ENCODE measurements around the gene LSM4.

DNA sequence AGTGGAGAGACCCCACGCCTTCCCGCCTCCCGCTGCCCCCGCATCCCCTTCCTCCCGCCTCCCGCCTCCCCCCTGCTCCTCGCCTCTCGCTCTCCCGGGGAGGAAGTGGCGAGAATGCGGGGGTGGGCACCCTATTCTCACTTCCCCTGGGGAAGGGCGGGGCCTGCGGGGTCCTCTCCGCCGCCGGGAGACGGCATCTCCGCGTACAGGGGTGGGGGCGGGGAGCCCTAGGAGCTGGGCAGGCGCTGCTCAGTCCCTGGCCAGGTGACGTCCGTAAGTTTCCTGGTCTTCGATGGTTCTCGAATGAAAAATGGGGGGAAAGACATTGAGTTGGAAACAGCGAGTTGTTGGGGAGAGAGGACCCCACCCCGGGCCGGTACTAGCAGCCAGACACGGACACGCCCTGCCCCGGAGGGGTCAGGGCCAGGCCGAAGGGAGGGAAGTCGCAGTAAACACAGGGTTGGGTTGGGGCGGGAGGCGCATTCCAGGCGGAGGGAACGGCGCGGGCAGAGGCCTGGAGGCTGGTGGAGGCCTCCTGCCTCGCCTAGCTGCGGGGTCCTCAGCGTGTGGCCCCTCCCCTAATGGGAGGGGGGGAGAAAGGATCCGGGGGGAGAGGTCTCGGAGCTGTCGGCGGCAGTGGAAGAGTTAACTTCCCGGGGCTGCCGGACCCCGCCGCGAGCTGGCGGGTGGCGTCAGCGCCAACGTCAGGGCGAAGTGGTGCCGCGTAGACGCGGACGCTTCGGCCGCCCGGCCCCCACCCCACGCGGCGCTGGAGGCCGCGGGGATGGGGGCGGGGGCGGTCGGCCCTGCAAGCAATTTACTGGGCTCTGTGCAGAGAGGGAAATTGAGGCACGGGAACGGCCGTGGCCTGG is 31.1 kb downstream of the LSM4 start:
- TF ChIP-seq, protein P1, sequence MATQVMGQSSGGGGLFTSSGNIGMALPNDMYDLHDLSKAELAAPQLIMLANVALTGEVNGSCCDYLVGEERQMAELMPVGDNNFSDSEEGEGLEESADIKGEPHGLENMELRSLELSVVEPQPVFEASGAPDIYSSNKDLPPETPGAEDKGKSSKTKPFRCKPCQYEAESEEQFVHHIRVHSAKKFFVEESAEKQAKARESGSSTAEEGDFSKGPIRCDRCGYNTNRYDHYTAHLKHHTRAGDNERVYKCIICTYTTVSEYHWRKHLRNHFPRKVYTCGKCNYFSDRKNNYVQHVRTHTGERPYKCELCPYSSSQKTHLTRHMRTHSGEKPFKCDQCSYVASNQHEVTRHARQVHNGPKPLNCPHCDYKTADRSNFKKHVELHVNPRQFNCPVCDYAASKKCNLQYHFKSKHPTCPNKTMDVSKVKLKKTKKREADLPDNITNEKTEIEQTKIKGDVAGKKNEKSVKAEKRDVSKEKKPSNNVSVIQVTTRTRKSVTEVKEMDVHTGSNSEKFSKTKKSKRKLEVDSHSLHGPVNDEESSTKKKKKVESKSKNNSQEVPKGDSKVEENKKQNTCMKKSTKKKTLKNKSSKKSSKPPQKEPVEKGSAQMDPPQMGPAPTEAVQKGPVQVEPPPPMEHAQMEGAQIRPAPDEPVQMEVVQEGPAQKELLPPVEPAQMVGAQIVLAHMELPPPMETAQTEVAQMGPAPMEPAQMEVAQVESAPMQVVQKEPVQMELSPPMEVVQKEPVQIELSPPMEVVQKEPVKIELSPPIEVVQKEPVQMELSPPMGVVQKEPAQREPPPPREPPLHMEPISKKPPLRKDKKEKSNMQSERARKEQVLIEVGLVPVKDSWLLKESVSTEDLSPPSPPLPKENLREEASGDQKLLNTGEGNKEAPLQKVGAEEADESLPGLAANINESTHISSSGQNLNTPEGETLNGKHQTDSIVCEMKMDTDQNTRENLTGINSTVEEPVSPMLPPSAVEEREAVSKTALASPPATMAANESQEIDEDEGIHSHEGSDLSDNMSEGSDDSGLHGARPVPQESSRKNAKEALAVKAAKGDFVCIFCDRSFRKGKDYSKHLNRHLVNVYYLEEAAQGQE (IDR thresholded peaks at IDR 0.05; ENCODE audit: low read depth): no peak
- TF ChIP-seq RAD21 (IDR thresholded peaks at IDR 0.05; ENCODE audit: low read depth): no peak
- TF ChIP-seq EGR1 (IDR thresholded peaks at IDR 0.05): peak; percentile 93
- TF ChIP-seq FOXM1 (IDR thresholded peaks at IDR 0.05; ENCODE audit: borderline replicate concordance, low read depth): no peak
